Measurements from ENCODE around the gene MTUS2.
A peak's percentile ranks its signal among the peaks of the same experiment; 100 is the strongest.

Gene MTUS2

DNA sequence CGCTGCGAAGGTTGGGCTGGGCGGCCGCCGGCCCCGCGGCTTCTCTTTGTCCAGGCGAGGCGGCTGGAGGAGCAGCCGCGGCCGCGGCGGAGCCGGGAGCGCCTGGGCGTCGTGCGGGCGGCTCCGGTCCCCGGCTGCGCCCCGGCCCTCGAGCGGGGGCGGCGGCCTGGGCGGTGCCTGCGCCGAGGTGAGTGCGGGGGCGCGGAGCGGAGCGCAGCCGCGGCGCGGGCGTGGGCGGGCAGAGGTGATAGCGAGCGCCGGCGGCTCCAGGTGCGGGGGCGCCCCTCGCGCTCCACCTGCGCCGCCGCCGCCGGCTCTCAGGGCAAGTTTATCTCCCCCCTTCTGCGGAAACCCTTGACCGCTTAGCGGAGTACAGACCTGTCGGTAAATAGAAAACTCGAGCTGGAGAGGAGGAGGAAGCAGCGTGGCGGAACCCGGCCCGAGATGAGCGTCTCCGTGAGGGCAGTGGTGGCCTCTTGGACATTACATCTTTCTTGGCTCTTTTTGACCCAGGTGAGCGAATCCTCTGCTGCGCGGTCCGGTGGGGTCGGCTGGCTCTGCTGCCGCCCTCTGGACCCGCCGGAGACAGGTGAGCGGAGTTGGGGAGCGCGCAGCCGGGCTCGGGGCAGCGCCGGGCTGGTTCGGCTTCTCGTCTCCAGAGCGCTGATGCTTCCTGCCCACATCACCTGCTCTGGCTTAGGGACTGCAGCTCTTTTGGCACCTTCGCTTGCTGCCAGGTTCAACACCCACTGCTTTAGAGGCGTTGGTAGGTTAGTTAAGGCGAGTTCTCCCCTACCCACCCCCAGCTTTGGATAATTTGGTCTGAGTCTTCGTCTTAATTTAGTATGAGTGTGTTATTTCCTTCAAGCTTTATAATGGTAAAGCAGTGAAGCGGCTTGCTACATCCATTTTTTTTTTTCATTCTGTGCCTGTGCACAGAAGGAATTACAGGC, at the start of gene MTUS2:
Gene MTUS2 (plus strand): TSS at position 241 of the 953 bp plus-strand sequence.
- no peak for DNase-seq

DNA sequence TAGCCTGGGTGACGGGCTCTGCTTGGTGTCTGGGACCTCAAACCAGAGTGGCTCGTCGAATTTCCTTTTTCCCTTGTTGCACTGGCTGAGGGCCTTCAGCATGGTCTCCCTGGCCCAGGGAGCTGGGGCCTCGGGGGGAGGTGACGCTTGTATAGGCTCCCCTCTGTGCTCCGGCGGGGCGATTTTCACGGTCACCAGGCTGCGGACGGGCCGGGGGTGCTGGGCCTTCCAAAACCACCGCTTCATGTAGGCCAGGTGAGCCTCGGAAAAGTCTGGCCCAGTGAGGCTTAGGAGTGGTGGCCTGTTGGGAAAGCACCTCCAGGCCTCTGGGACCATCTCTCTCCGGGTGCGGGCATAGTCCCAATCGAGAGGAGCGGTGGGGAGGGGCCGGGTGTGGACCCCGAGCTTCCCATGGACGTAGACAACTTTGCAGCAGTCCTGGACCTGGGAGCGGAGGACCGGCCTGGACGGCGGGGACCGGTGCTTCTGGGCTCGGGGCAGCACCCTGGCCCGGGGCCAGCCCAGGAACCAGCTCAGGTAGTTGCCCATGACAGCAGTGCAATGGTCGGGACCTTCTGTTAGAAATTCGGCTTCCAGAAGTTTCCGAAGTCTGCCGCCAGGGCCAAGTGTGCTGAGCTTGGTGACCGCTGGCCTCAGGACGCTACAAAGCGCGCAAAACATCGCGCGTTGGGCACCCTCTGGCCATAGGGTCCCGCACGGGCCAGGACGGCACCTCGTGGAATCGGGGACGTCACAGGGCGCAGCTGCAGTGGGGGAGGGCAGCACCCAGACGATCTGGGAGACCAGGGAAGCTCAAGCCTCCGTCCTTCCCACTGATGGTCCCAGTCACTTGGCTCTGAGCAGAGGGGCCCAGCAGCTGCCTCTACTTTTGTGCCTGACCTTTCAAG, 41.6 kb upstream of the MTUS2 start:
- no peak for DNase-seq

DNA sequence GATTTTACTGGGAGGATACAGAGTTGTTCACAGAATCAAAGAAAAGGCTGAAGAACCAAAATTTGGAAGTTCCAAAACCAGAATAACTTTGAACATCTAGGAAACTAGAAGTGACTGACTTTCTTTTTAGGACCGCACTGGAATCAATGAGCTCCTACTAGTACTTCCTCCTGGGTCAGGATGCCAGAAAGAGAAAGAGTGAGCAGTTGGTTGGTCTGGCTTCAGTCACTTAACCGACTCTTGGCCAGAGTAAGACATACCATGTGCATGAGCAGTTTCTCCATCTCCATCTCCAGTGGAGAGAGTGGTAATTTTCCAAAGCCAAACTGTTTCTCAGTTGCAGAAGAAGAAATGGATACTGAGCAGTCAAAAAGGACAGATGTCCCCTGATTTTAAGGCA, 27.1 kb upstream of the MTUS2 start:
- DNase-seq = no peak

DNA sequence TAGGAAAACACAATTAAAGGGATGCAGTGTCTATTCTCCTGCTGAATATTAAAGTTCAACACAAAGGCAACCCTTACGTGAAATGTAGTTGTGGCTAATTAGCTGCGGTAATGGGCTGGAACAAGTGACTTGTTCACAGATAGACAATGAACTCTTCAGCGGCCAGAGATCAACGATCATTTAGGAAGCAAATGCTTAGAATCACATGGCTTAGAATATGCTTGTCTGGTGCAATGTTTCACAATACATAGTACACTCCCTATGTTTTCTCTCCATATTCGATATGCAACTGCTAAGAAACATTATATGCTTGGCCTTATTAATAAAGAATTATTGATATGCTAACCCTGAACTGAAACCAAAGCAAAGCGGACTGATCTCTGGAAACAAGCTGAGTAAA, 25.7 kb upstream of the MTUS2 start:
- no peak for DNase-seq

DNA sequence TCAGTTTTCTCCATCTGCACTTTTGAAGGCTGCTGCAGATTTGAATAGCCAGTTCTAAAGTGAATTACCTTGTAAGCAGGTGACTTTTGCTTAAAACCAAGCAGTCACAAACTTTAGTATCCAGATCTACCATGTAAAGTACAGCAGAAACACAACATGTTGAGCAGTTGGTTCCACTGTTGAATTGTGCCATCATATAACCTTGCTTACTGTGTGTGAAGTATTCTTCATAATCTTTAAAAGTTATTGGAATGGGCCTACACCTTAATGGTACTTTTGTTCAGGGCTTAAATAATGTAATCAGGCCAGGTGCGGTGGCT, 23.2 kb upstream of the MTUS2 start:
- no peak for DNase-seq

DNA sequence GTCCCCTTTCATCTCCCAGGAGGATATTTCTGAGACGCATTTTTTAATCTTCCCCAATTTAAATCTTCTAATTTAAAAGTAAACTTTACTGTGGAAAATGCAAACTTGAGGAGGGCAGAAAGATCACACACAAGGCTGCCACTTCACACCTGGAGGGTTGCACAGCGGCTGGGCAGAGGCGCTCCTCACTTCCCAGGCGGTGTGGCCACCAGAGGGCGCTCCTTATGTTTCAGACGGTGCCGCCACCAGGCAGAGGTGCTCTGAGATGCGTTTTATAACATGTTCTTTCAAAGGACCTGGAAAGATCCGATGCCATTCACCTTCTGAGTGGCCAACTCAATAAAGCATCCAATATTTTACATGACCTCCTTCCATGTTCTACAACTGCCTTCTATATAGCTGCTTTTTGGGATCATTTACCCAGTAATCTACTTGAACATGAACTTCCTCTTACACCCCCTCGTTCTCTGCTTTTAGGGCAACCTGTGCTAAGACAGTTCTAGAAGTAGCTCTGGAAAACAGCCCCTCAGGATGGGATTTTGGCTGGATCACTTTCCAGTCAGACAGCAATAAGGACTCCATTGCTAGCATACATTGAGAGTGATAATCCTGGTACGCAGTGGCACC, 14.8 kb upstream of the MTUS2 start:
- peak in 1 of 2 experiments; percentile 7 for DNase-seq

DNA sequence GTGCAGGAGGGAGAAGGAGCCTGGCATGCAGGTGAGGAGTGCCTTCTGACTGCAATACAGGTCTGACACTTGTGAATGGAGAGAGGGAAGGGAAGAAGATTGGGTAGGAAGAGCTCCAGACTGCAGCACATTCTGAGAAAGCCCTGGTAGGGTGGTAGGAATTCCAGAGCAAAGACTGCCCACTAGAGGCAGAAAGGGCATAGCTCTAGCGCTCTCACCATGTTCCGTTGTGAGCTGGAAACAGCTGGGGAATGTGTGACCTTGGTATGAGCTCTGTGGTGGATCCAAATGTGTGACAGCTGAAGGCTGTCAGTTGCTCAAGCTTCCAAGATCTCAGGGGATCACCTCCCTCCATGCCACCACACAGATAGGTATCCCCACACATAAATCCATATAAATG, 2.9 kb upstream of the MTUS2 start:
- no peak for DNase-seq

DNA sequence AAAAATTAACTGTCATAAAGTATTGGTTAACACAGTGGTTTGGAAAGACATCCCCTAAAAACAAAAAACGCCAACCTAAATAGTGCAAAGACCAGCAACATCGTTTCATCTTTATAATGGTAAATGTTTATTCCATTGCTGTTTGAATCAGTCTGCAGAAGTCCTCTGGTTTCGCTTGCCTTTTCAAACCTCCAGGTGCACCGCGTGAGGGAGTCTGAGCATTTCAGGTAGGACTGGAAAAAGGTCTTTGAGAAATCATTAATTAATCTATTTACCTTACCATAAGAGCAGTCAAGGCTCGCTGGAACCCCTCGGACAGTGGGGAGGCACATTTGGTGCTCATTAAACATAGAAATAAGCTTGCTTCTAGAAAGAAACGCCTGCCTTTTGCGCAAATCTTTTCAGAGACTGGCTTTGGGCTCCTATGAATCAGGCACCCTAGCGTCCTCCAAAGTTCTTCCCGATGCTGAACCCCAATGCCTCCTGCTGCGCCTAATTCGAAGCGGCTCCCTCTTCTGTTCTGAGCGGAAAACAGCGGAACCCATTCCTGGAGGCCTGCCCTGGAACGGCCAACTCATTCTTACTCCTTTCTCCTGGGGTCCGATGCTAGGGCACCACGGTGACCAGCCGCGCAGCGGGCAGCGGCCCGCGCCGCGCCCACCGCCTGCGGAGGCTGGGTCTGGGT, 951 bp upstream of the MTUS2 start:
- DNase-seq = no peak

DNA sequence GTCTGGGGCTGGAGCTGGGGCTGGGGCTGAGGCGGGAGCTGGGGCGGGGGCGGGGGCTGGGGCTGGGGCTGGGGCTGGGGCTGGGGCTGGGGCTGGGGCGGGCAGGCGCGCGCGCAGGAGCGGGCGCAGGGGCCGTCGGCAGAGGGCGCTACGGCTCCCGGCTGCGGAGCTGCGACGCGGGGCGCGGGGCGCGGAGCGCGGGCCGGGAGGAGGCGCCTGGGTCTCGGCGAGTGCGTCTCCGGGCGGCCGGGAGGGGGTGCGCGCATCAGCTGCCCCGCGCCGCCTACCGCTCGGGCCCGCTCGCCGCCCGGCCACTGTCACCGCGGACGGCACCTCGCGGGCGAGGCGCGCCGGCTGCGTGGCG, 422 bp upstream of the MTUS2 start:
- DNase-seq = peak in 1 of 2 experiments; percentile 3

DNA sequence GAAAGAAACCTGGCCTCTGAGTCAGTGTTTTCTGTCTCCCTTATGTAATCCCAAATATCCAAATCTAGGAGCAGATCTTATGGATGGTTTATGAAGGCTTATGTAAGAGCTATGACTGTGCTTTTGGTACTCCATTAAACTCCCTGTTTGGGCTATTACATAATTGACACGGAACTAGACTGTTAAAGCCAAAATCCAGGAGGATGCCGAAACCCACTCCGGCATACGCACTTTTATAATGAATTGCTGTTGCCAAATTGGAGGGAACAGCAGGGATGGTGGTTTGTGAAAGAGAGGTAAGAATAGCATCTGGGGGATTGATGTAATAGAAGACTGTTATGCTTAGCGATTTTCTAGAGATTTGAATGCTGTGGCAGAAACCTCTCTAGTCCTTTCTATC, 2.0 kb downstream of the MTUS2 start:
- no peak for DNase-seq

DNA sequence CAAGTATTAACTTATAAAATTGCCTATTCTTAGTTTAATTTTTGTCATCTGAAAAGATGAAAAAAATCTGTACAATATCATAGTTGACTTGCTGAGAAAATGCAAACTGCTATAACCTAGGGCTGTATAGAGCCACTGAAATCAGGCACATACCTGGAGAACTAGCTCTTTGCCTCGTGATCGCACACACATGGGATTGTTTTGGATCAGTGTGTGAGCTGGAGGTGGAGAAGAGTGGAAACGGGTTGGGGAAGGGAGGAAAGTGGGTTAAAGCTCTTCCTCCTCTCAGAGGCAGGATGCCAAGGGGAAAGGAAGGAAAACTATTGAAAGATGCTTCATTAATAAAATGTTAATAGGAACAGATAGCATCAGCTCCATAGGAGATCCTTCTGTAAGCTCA, 2.7 kb downstream of the MTUS2 start:
- no peak for DNase-seq

DNA sequence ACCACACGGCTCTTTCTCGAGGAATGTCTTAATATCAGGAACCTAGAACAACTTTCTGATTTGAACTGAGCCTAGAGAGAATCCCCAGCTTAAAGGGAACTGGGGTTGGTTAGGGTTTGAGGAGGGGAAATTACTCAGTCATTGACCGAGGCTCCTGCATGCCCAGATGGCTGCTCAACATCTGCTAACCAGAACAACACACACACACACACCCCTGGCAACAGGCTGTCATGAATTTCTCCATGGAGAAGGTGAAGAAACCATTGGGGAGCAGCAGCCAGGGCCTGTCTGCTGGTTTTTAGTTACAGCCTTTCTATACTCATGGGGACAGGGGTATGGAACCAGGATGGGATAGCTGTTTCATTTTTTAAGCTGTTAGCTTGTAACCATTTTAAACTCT, 5.2 kb downstream of the MTUS2 start:
- no peak for DNase-seq

DNA sequence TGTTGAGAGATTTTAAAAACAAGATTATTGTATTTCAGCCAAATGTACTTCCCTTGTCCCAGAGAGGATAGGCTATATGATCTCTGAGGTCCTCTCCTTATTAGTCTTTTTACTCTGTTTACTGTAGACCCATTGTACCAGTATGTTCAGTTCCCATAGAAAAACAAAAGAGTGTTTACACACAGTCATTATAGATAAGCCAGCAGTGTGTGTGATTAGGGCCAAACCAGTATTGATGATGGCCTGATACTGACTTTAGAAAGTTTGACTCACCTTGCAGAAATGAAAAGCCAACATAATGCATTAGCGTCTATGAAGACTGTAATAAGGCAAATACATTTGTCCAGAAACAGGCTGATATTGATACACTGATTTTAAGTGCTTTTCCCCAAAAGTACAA, 6.2 kb downstream of the MTUS2 start:
- DNase-seq = no peak

DNA sequence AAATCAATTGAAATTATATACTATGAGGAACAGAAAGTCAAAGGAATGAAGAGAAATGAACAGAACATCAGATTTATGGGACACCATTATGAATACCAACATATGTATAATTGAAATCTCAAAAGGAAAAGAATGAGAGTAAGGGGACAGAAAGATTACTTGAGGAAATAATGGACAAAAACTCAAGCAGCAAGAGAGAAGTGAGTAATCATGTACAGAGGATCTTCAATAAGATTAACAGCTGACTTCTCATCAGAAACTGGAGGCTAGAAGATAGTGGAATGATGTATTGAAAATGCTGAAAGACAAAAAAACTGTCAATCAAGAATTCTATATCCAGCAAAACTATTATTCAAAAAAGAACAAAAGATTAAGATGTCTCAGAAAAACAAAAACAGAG, 10.4 kb downstream of the MTUS2 start:
- peak in 1 of 2 experiments; percentile 0 for DNase-seq

DNA sequence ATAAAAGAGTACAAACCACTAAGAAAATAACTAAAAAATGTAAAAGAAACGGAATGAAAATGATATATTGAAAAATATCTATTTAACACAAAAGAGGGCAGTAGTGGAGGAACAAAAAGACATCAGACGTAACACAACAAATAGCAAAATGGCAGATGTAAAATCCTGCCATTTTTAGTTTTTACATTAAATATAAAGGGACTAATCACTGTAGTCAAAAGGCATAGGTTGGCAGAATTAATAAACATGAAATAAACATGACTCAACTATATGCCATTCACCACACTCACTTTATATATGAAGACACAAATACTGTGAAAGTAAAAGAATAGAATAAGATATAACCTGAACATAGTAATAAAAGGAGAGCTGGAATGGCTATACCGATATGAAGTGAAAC, 11.0 kb downstream of the MTUS2 start:
- no peak for DNase-seq

DNA sequence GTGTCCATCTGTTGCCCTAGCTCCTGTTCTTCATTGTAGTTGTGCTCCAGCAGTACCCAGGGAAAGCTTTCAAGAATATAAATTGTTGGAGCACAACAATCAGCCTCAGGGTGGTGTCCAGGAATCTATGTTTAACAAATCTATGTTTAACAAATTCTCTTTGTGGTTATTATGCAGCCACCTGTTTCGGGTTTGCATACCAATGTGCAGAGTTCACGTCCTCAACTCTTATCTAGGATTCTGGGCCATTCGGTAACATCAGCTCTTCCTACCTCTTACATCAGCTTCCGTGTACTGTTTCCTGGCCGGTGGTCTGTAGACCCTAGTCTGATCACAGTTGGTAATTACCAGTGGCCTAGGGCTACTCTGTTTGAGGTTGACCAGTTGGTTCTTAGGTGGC, 17.0 kb downstream of the MTUS2 start:
- no peak for DNase-seq

DNA sequence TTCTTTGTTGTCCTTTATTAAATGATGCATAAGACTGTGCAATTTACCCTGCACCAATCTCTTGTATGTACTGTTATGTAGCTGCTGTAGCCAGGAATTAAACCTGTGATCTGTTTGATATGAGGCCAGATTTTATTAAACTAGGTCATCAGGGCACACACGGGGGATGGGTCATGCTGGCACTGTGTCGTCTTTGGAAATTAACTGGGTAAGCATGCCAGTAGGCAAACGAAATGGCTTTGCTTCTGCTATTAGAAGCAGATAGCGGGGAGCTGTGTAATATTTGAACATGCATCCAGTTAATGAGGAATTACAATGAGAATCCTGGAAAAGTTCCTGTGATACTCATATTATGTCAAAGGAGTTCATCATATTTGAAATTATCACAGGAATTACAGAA, 23.5 kb downstream of the MTUS2 start:
- DNase-seq = no peak

DNA sequence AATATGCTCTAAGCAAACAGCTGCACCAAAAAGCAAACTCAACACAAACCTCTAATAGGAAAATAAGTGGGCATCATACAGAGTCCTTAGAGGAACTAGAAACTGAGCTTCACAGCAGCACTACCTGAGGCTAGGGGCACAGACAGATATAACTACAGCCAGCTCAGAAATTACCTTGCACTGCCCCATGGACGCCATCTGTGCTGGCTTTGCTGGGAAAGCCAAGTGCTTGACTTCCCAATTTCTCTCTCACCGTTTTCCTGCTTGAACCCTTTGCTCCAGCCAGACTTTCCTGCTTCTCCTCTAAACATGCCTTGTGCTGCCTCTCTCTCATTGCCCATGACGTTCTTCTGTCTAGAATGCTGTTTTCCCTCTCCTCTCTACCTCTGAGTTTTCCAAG, 29.3 kb downstream of the MTUS2 start:
- no peak for DNase-seq

DNA sequence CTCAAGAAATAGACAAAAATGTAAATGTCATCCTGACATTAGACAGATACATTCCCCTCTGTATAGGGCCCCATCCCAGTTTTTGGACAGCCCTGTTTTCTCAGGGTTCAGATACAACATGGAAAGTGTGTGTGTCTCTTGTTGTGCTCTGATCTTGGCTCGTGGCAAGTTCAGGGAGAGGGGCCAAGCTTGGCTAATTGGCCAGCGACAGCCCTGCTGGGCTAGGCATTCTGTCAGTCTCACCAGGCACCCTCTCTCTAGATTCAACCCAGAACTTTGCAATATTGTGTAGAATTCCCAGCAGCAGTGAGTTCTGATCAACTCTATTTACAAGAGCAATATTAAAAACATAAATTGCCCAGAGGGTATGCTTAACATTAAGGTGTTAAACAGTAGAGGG, 30.1 kb downstream of the MTUS2 start:
- DNase-seq = no peak

DNA sequence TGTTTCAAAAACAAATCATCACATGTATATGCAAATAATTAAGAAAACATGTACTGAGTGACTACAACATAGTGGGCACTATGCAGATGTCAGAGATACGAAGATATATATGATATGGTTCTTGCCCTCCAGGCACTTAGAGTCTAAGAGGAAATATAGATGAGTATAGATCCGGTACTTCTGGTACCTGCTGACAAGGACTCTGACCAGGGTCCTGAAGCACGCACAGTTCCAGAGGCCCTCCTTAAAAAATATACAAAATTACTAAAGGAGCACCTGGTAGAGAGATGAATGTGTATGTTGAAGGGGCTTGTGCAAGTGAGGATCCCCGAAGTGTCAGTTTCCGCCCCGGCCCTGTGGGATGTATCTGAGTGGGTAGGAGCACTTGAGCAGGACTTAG, 31.3 kb downstream of the MTUS2 start:
- DNase-seq = no peak

DNA sequence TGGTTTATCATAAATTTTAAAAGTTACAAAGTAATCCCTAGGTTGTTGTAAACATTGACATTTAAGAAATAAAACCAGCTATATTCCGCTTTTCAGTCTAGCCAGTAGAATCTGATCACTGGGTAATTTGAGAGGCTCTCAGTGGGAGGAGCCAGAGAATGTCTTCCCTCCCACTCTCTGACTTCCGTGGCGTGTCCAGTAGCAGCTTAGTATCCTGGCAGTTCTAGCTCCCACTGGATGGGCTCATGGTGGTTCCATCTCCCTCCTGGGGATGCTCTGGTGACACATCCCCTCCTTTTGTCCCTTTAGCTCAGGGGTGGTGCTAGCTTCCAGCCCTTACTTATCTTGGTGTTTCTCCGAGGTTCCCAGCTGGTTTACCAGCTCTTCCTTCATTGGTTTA, 34.5 kb downstream of the MTUS2 start:
- no peak for DNase-seq

DNA sequence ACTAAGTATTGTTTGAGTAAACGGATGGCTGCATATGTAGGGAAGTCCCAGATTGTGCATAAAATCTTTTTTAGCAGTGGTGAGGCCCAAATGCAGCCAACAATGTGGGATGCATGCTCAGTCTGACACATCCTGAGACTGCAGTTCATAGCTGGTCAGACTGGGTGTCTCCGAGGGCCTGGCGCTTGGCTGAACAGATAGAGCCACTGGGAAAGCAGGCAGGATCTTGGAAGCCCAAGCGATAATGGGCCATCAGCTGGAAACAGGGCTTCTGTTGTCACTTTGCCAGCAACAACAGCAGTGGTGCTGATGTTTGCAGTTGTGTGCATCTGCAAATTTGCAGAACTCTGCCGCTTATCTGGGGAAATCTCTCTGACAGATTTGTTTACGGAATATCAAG, 36.1 kb downstream of the MTUS2 start:
- no peak for DNase-seq

DNA sequence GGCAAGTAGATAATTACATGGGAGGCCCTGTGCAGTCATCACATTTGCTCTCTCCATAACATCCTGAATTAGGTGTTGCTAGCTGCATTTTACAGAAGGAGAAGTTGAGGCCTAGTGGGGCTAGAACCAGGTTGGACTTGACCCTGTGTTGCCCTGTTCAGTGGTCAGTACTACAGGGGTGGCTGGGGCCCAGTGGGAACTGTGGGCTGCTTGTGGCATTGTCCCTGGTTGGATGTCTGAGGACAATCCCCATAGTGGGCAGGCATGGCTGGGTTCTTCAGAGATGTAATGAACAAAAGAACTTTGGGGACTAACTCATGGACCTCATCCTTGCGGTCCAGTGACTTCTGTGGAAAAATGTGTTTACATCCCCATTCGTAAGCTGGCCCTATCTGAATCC, 38.9 kb downstream of the MTUS2 start:
- no peak for DNase-seq

Measured in Kasumi-1 (cell line).